Measurements from ENCODE around the gene ODC1.

The ODC1 gene

GRCh38 chr2:10399358-10399757 lies 48.8 kb downstream of the ODC1 start:
- DNase-seq, result no peak

- DNase-seq, result no peak
Observed at GRCh38 chr2:10398496-10398895, 49.6 kb downstream of the ODC1 start.

- no peak for DNase-seq
Observed at GRCh38 chr2:10397878-10398277, 50.2 kb downstream of the ODC1 start.

- DNase-seq, result no peak
Observed at GRCh38 chr2:10397297-10397875, 50.7 kb downstream of the ODC1 start.

- no peak for DNase-seq
Observed at GRCh38 chr2:10396464-10396863, 51.7 kb downstream of the ODC1 start.

- DNase-seq, result no peak
Observed at GRCh38 chr2:10395893-10396292, 52.2 kb downstream of the ODC1 start.

GRCh38 chr2:10393640-10393982 lies 54.5 kb downstream of the ODC1 start:
- no peak for DNase-seq

GRCh38 chr2:10392951-10393639 lies 55.0 kb downstream of the ODC1 start:
- DNase-seq, result no peak

- DNase-seq, result no peak
Observed at GRCh38 chr2:10392548-10392947, 55.6 kb downstream of the ODC1 start.

GRCh38 chr2:10392100-10392499 lies 56.0 kb downstream of the ODC1 start:
- DNase-seq, result no peak

- DNase-seq, result no peak
Observed at GRCh38 chr2:10390369-10390801, 57.7 kb downstream of the ODC1 start.
